Rectal smooth muscle tissue (tissue), 1 donor: Measurements from ENCODE around the gene RANBP17.
"Not testable (repeated sequence)": the region's sequence is repeated elsewhere in the genome, so short reads cannot be mapped to it uniquely, and the experiment has no call there.

ENCODE experiments used
- H3K27ac ChIP-seq: one replicate; pipeline ENCODE4 v1.7.0; 2013; ENCODE audit warnings: low read depth, low read length, inconsistent platforms
- H3K27me3 ChIP-seq: one replicate; pipeline ENCODE4 v1.7.0; 2013; ENCODE audit warnings: low read length; ENCODE audit not compliant: control insufficient read depth, insufficient read depth
- H3K36me3 ChIP-seq: one replicate; pipeline ENCODE4 v1.7.0; 2013; ENCODE audit warnings: low read length; ENCODE audit not compliant: control insufficient read depth, insufficient read depth
- H3K4me1 ChIP-seq: one replicate; pipeline ENCODE4 v1.7.0; 2013; ENCODE audit warnings: low read length; ENCODE audit not compliant: control insufficient read depth, insufficient read depth
- H3K4me3 ChIP-seq: one replicate; pipeline ENCODE4 v1.7.0; 2013; ENCODE audit warnings: low read length
- H3K9ac ChIP-seq: one replicate; pipeline ENCODE4 v1.7.0; 2013; ENCODE audit warnings: low read length

RANBP17 gene

GRCh38 chr5:170846846-170847245 is 15.0 kb upstream of the RANBP17 start:
- Histone ChIP-seq H3K27me3 (no peaks in the 10 kb centered on the region), H3K9ac (no peak overlapping the region), H3K27ac (no peak overlapping the region), H3K4me1 (no peaks in the 10 kb centered on the region), H3K4me3 (no peak overlapping the region), H3K36me3 (no peaks in the 10 kb centered on the region)

- Histone ChIP-seq H3K4me3 (no peak overlapping the region), H3K4me1 (no peaks in the 10 kb centered on the region), H3K27ac (no peak overlapping the region), H3K27me3 (no peaks in the 10 kb centered on the region), H3K9ac (no peak overlapping the region), H3K36me3 (no peaks in the 10 kb centered on the region)
Observed at GRCh38 chr5:170848033-170848432, 13.8 kb upstream of the RANBP17 start.

GRCh38 chr5:170849374-170849773 is 12.4 kb upstream of the RANBP17 start:
- H3K27me3 ChIP-seq = no peaks in the 10 kb centered on the region
- no peak overlapping the region for H3K27ac ChIP-seq
- H3K4me1 ChIP-seq = no peaks in the 10 kb centered on the region
- no peak overlapping the region for H3K4me3 ChIP-seq
- no peaks in the 10 kb centered on the region for H3K36me3 ChIP-seq
- no peak overlapping the region for H3K9ac ChIP-seq

- no peaks in the 10 kb centered on the region for H3K36me3 ChIP-seq
- H3K4me1 ChIP-seq = no peaks in the 10 kb centered on the region
- H3K27ac ChIP-seq = no peak overlapping the region
- no peak overlapping the region for H3K9ac ChIP-seq
- H3K4me3 ChIP-seq = no peak overlapping the region
- no peaks in the 10 kb centered on the region for H3K27me3 ChIP-seq
Observed at GRCh38 chr5:170854566-170854965, 7.3 kb upstream of the RANBP17 start.

- no peak overlapping the region for H3K4me3 ChIP-seq
Observed at GRCh38 chr5:170857066-170857465, 4.8 kb upstream of the RANBP17 start.

GRCh38 chr5:170860415-170860814 is 1.4 kb upstream of the RANBP17 start:
- Histone ChIP-seq H3K9ac (no peak overlapping the region), H3K4me1 (peaks cover 5% of the 10 kb centered on the region), H3K27ac (no peak overlapping the region), H3K27me3 (no peaks in the 10 kb centered on the region), H3K36me3 (no peaks in the 10 kb centered on the region), H3K4me3 (no peak overlapping the region)

More at GRCh38 chr5:170857066-170857465, 4.8 kb upstream of the RANBP17 start:
- no peak overlapping the region for H3K27ac ChIP-seq
- H3K36me3 ChIP-seq = no peaks in the 10 kb centered on the region
- no peak overlapping the region for H3K9ac ChIP-seq
- no peaks in the 10 kb centered on the region for H3K27me3 ChIP-seq
- H3K4me1 ChIP-seq = no peaks in the 10 kb centered on the region

- Histone ChIP-seq H3K27me3 (no peaks in the 10 kb centered on the region), H3K36me3 (no peaks in the 10 kb centered on the region), H3K4me1 (peaks cover 5% of the 10 kb centered on the region), H3K27ac (no peak overlapping the region), H3K4me3 (no peak overlapping the region), H3K9ac (no peak overlapping the region)
Observed at GRCh38 chr5:170860818-170861666, 776 bp upstream of the RANBP17 start.

- H3K4me1 ChIP-seq = peaks cover 5% of the 10 kb centered on the region
- no peaks in the 10 kb centered on the region for H3K36me3 ChIP-seq
- H3K4me3 ChIP-seq = no peak overlapping the region
- no peaks in the 10 kb centered on the region for H3K27me3 ChIP-seq
- H3K27ac ChIP-seq = no peak overlapping the region
- no peak overlapping the region for H3K9ac ChIP-seq
Observed at GRCh38 chr5:170861667-170861916, 226 bp upstream of the RANBP17 start.

GRCh38 chr5:170863646-170864045 is 1.8 kb downstream of the RANBP17 start:
- H3K9ac ChIP-seq = no peak overlapping the region
- peaks cover 5% of the 10 kb centered on the region for H3K4me1 ChIP-seq
- no peak overlapping the region for H3K27ac ChIP-seq
- no peak overlapping the region for H3K4me3 ChIP-seq
- no peaks in the 10 kb centered on the region for H3K27me3 ChIP-seq
- H3K36me3 ChIP-seq = no peaks in the 10 kb centered on the region

GRCh38 chr5:170865622-170866021 is 3.8 kb downstream of the RANBP17 start:
- no peak overlapping the region for H3K4me3 ChIP-seq
- no peak overlapping the region for H3K27ac ChIP-seq
- H3K27me3 ChIP-seq = no peaks in the 10 kb centered on the region
- H3K9ac ChIP-seq = no peak overlapping the region
- no peaks in the 10 kb centered on the region for H3K36me3 ChIP-seq
- peaks cover 5% of the 10 kb centered on the region for H3K4me1 ChIP-seq

- Histone ChIP-seq H3K4me1 (peaks cover 3% of the 10 kb centered on the region), H3K36me3 (no peaks in the 10 kb centered on the region), H3K4me3 (no peak overlapping the region), H3K9ac (no peak overlapping the region), H3K27me3 (no peaks in the 10 kb centered on the region), H3K27ac (no peak overlapping the region)
Observed at GRCh38 chr5:170867825-170868224, 6.0 kb downstream of the RANBP17 start.

- not testable (repeated sequence) for H3K36me3 ChIP-seq, H3K4me1 ChIP-seq, H3K27ac ChIP-seq, H3K4me3 ChIP-seq, H3K27me3 ChIP-seq, H3K9ac ChIP-seq
Observed at GRCh38 chr5:170870390-170870789, 8.6 kb downstream of the RANBP17 start.

GRCh38 chr5:170874017-170874416 is 12.2 kb downstream of the RANBP17 start:
- Histone ChIP-seq H3K4me1 (no peaks in the 10 kb centered on the region), H3K4me3 (no peak overlapping the region), H3K36me3 (no peaks in the 10 kb centered on the region), H3K27me3 (no peaks in the 10 kb centered on the region), H3K9ac (no peak overlapping the region), H3K27ac (no peak overlapping the region)
